IPS-15b (cell line): ENCODE data around the gene FCGR1A.
"Not testable (repeated sequence)": the region's sequence is repeated elsewhere in the genome, so short reads cannot be mapped to it uniquely, and the experiment has no call there.

Experiments used
- H3K27me3 ChIP-seq: one replicate; pipeline ENCODE4 v1.6.1; 2013; ENCODE audit warnings: low read length; ENCODE audit not compliant: control insufficient read depth, insufficient read depth
- H3K36me3 ChIP-seq: one replicate; pipeline ENCODE4 v1.6.1; 2013; ENCODE audit warnings: low read length; ENCODE audit not compliant: control insufficient read depth, insufficient read depth
- H3K4me1 ChIP-seq: one replicate; pipeline ENCODE4 v1.6.1; 2013; ENCODE audit warnings: mild to moderate bottlenecking, low read length; ENCODE audit not compliant: control insufficient read depth, insufficient read depth
- H3K4me3 ChIP-seq: one replicate; pipeline ENCODE4 v1.5.1; 2013; ENCODE audit warnings: low read depth, low read length
- H3K9ac ChIP-seq: one replicate; pipeline ENCODE4 v1.6.1; 2013; ENCODE audit warnings: low read depth, mild to moderate bottlenecking, low read length
- H3K9me3 ChIP-seq: one replicate; pipeline ENCODE4 v1.6.1; 2013; ENCODE audit warnings: mild to moderate bottlenecking, low read length; ENCODE audit not compliant: control insufficient read depth, insufficient read depth

Gene FCGR1A

GRCh38 chr1:149812893-149813801 is 30.7 kb downstream of the FCGR1A start:
- H3K4me1 ChIP-seq, H3K9ac ChIP-seq, H3K27me3 ChIP-seq, H3K9me3 ChIP-seq, H3K36me3 ChIP-seq: not testable (repeated sequence)
- peak overlapping the region; percentile 39 for H3K4me3 ChIP-seq

DNA sequence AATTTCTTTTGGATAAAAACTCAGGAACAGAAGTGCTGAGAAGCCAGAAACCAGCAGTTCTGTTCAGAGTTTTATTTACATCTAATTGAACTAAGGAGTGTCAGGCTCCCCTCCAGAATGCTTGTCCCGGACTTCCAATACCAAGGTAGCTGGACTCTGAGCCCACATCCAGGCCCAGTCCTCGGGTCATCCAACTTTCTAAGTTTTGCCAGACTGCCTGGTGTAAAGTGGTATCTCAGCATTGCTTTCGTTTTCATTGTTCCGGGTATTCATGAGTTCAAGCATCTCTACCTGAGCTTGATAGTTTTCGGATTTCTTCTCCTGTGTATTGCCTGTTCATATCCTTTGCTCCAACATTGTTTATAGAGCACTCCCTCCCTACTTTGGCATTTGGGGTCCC is 37.9 kb downstream of the FCGR1A start:
- not testable (repeated sequence) for H3K9me3 ChIP-seq, H3K4me3 ChIP-seq, H3K4me1 ChIP-seq

GRCh38 chr1:149826555-149826954 is 44.1 kb downstream of the FCGR1A start:
- not testable (repeated sequence) for H3K36me3 ChIP-seq, H3K9ac ChIP-seq, H3K4me3 ChIP-seq, H3K9me3 ChIP-seq, H3K27me3 ChIP-seq, H3K4me1 ChIP-seq

More for the DNA sequence above, 37.9 kb downstream of the FCGR1A start:
- not testable (repeated sequence) for H3K36me3 ChIP-seq, H3K9ac ChIP-seq, H3K27me3 ChIP-seq

DNA sequence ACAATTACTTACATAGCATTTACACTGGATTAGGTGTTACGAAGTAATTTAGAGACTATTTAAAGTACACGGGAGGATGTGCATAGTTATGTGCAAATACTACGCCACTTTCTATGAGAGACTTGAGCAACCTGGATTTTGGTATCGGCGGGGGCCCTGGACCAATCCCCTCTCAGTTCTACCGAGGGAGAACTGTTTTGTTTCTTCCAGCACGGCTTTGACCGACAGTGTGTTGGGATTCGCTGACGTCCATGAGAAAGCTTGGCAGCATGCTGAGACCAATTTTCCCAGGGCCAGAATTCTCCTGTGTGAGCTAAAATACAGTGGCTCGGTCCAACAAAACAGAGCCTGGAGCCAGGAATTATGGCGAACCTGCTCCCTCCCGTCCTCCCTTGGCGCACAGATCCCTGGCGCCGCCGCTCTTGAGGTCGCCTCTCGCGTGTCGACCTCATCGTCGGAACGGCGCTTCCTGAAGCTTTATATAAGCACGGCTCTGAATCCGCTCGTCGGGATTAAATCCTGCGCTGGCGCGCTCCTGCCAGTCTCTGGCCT is 49.3 kb downstream of the FCGR1A start:
- H3K27me3 ChIP-seq, H3K4me1 ChIP-seq, H3K9ac ChIP-seq, H3K36me3 ChIP-seq, H3K4me3 ChIP-seq, H3K9me3 ChIP-seq: not testable (repeated sequence)

DNA sequence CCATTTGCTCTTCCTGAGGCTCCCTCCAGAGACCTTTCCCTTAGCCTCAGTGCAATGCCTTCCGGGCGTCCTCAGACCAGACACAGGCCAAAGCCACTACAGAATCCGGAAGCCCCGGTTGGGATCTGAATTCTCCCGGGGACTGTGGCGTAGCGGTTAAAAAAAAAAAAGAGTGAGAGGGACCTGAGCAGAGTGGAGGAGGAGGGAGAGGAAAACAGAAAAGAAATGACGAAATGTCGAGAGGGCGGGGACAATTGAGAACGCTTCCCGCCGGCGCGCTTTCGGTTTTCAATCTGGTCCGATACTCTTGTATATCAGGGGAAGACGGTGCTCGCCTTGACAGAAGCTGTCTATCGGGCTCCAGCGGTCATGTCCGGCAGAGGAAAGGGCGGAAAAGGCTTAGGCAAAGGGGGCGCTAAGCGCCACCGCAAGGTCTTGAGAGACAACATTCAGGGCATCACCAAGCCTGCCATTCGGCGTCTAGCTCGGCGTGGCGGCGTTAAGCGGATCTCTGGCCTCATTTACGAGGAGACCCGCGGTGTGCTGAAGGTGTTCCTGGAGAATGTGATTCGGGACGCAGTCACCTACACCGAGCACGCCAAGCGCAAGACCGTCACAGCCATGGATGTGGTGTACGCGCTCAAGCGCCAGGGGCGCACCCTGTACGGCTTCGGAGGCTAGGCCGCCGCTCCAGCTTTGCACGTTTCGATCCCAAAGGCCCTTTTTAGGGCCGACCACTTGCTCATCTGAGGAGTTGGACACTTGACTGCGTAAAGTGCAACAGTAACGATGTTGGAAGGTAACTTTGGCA is 50.0 kb downstream of the FCGR1A start:
- H3K36me3 ChIP-seq, H3K9me3 ChIP-seq, H3K4me3 ChIP-seq, H3K27me3 ChIP-seq, H3K4me1 ChIP-seq, H3K9ac ChIP-seq: not testable (repeated sequence)

DNA sequence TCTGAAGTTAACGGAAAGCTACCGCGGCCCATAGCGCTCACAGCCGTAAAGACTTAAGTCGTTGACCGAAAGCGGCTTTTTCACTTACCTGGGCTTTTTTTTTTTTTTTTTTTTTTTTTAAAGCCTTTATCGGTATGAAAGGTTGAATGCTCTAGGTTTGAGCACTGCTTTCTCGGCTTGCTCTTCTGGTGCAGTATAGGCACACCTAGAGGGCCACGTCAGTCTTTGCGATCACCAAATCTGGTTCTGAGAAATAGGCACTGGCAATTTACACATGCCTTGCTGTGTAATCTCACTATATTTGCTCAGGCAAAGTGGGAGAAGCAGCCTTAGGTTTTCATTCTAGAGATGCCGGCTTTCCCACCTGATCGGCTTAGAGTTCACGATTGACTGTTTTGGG is 50.6 kb downstream of the FCGR1A start:
- not testable (repeated sequence) for H3K4me1 ChIP-seq, H3K4me3 ChIP-seq, H3K9me3 ChIP-seq, H3K27me3 ChIP-seq, H3K36me3 ChIP-seq, H3K9ac ChIP-seq

DNA sequence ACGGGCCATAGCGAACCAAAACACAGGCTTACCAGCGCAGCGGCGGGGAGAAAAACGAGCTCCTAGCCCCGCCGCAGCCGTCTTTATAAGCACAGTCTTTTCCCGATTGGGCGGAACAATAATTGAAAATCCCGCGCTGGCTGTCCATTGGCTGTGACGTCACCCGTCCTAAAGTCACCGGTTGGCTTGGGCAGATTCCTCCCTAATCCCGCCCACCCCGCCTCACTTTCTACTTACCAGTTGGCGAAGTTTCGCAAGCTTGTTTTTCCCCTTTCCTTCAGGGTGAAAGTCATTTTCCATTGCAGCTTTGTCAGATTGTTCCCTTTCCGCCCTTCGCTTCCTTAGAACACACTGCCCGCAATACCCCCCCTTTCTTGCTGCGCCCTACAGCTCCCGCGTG is 58.7 kb downstream of the FCGR1A start:
- H3K9me3 ChIP-seq, H3K4me3 ChIP-seq, H3K4me1 ChIP-seq, H3K27me3 ChIP-seq, H3K36me3 ChIP-seq, H3K9ac ChIP-seq: not testable (repeated sequence)
